Activated naive CD4-positive, alpha-beta T cell treated with anti-CD3 and anti-CD28 coated beads, Interleukin-2, amount 10 ng/mL, durations not matched to agents 7 days and 5 days (primary cell): ENCODE measurements around the gene TRAF1.

Experiments
- CTCF ChIA-PET: fragments of 350-600 bp; sonication (Branson Sonifier 250); formaldehyde crosslinking; loops from one replicate; lab custom pipeline; 2021; ENCODE audit warnings: antibody characterized with exemption; lab: Charles Lee
- DNase-seq: peaks from one replicate; pipeline ENCODE4 v3.0.0-alpha.2; 2020
- H3K27ac Mint-ChIP-seq: one replicate; pipeline ENCODE4 v1.8.0; 2021; ENCODE audit warnings: mild to moderate bottlenecking, moderate library complexity, mixed read lengths
- H3K27me3 Mint-ChIP-seq: one replicate; pipeline ENCODE4 v1.8.0; 2021; ENCODE audit warnings: mild to moderate bottlenecking, mixed read lengths
- H3K36me3 Mint-ChIP-seq: one replicate; pipeline ENCODE4 v1.8.0; 2021; ENCODE audit warnings: mixed read lengths
- H3K4me1 Mint-ChIP-seq: one replicate; pipeline ENCODE4 v1.8.0; 2021; ENCODE audit warnings: mixed read lengths
- H3K4me3 Mint-ChIP-seq: one replicate; pipeline ENCODE4 v1.8.0; 2021; ENCODE audit warnings: mild to moderate bottlenecking, moderate library complexity, mixed read lengths
- H3K9me3 Mint-ChIP-seq: one replicate; pipeline ENCODE4 v1.8.0; 2021; ENCODE audit warnings: mixed read lengths

The TRAF1 gene

GRCh38 chr9:120878188-120879130 lies 48.1 kb downstream of the TRAF1 start:
- Mint-ChIP-seq H3K9me3 (no peaks in the 10 kb centered on the region), H3K4me1 (peaks cover 80% of the 10 kb centered on the region), H3K27ac (peak overlapping the region; percentile 95), H3K36me3 (peaks cover 46% of the 10 kb centered on the region), H3K27me3 (no peaks in the 10 kb centered on the region), H3K4me3 (peak overlapping the region; percentile 82)
- CTCF ChIA-PET: interaction anchor here (0.7 to 4.5 kb wide), 8 partner anchors 12 to 123 kb away, joined by 3 to 31 read pairs (median 3); no protein-coding TSS in a partner anchor
- peak; percentile 66 for DNase-seq

- peak; percentile 77 for DNase-seq
- Mint-ChIP-seq H3K4me1 (peaks cover 82% of the 10 kb centered on the region), H3K4me3 (peak overlapping the region; percentile 82), H3K36me3 (peaks cover 56% of the 10 kb centered on the region), H3K27me3 (no peaks in the 10 kb centered on the region), H3K27ac (peak overlapping the region; percentile 95), H3K9me3 (no peaks in the 10 kb centered on the region)
- CTCF ChIA-PET: interaction anchor here (1.7 to 11.3 kb wide), 3 partner anchors 13 to 60 kb away, joined by 4 to 83 read pairs (median 31); no protein-coding TSS in a partner anchor
Measured at GRCh38 chr9:120877276-120878034, 49.1 kb downstream of the TRAF1 start.

GRCh38 chr9:120876842-120877240 lies 49.8 kb downstream of the TRAF1 start, which contains the start of gene PHF19:
TSS of gene PHF19 (minus strand) at chr9:120877188. CDS start at chr9:120874741, 2,447 bp downstream.
- peak within 1 kb of the TSS; percentile 82 for H3K4me3 Mint-ChIP-seq
- H3K36me3 Mint-ChIP-seq: peaks cover 61% of the 10 kb centered on the region
- H3K27me3 Mint-ChIP-seq: no peaks in the 10 kb centered on the region
- H3K9me3 Mint-ChIP-seq: no peaks in the 10 kb centered on the region
- H3K4me1 Mint-ChIP-seq: peaks cover 84% of the 10 kb centered on the region
- peak within 1 kb of the TSS; percentile 95 for H3K27ac Mint-ChIP-seq
- DNase-seq: peak; percentile 69
- CTCF ChIA-PET: interaction anchor here (1.7 to 11.3 kb wide), 2 partner anchors 20 to 60 kb away, joined by 4 to 83 read pairs; no protein-coding TSS in a partner anchor

GRCh38 chr9:120875954-120876841 lies 50.4 kb downstream of the TRAF1 start:
- H3K36me3 Mint-ChIP-seq: peaks cover 65% of the 10 kb centered on the region
- CTCF ChIA-PET: interaction anchor here (1.5 to 11.3 kb wide), 3 partner anchors 20 to 61 kb away, joined by 4 to 83 read pairs (median 6); no protein-coding TSS in a partner anchor
- H3K27ac Mint-ChIP-seq: peak overlapping the region; percentile 95
- peak overlapping the region; percentile 80 for H3K4me3 Mint-ChIP-seq
- H3K4me1 Mint-ChIP-seq: peaks cover 81% of the 10 kb centered on the region
- H3K27me3 Mint-ChIP-seq: no peaks in the 10 kb centered on the region
- no peaks in the 10 kb centered on the region for H3K9me3 Mint-ChIP-seq
- DNase-seq: peak; percentile 94

GRCh38 chr9:120875643-120875953 lies 51.0 kb downstream of the TRAF1 start:
- peak overlapping the region; percentile 80 for H3K4me3 Mint-ChIP-seq
- peak overlapping the region; percentile 95 for H3K27ac Mint-ChIP-seq
- CTCF ChIA-PET: interaction anchor here (1.5 to 11.3 kb wide), 3 partner anchors 21 to 62 kb away, joined by 3 to 83 read pairs (median 6); no protein-coding TSS in a partner anchor
- H3K4me1 Mint-ChIP-seq: peaks cover 81% of the 10 kb centered on the region
- H3K9me3 Mint-ChIP-seq: no peaks in the 10 kb centered on the region
- no peak for DNase-seq
- peaks cover 66% of the 10 kb centered on the region for H3K36me3 Mint-ChIP-seq
- no peaks in the 10 kb centered on the region for H3K27me3 Mint-ChIP-seq

GRCh38 chr9:120875195-120875565 lies 51.4 kb downstream of the TRAF1 start:
- Mint-ChIP-seq H3K4me1 (peaks cover 81% of the 10 kb centered on the region), H3K9me3 (no peaks in the 10 kb centered on the region), H3K4me3 (peak overlapping the region; percentile 80), H3K36me3 (peaks cover 66% of the 10 kb centered on the region), H3K27ac (peak overlapping the region; percentile 95), H3K27me3 (no peaks in the 10 kb centered on the region)
- DNase-seq: no peak
- CTCF ChIA-PET: interaction anchor here (1.5 to 11.3 kb wide), 3 partner anchors 22 to 62 kb away, joined by 3 to 83 read pairs (median 6); no protein-coding TSS in a partner anchor

GRCh38 chr9:120874226-120875194 lies 52.1 kb downstream of the TRAF1 start:
- peak overlapping the region; percentile 95 for H3K27ac Mint-ChIP-seq
- H3K4me1 Mint-ChIP-seq: peaks cover 81% of the 10 kb centered on the region
- DNase-seq: no peak
- CTCF ChIA-PET: interaction anchor here (1.5 to 11.3 kb wide), 4 partner anchors 23 to 63 kb away, joined by 3 to 83 read pairs (median 6); no protein-coding TSS in a partner anchor
- peak overlapping the region; percentile 80 for H3K4me3 Mint-ChIP-seq
- H3K36me3 Mint-ChIP-seq: peaks cover 64% of the 10 kb centered on the region
- no peaks in the 10 kb centered on the region for H3K9me3 Mint-ChIP-seq
- no peaks in the 10 kb centered on the region for H3K27me3 Mint-ChIP-seq

GRCh38 chr9:120873512-120873911 lies 53.1 kb downstream of the TRAF1 start:
- CTCF ChIA-PET: interaction anchor here (0.9 to 11.3 kb wide), 10 partner anchors 19 to 117 kb away, joined by 3 to 83 read pairs (median 5); no protein-coding TSS in a partner anchor

GRCh38 chr9:120872791-120873502 lies 53.6 kb downstream of the TRAF1 start:
- H3K4me3 Mint-ChIP-seq: no peak overlapping the region
- CTCF ChIA-PET: interaction anchor here (0.9 to 11.3 kb wide), 10 partner anchors 19 to 116 kb away, joined by 3 to 83 read pairs (median 5); no protein-coding TSS in a partner anchor
- no peak for DNase-seq
- no peaks in the 10 kb centered on the region for H3K9me3 Mint-ChIP-seq
- peak overlapping the region; percentile 95 for H3K27ac Mint-ChIP-seq
- H3K27me3 Mint-ChIP-seq: no peaks in the 10 kb centered on the region
- H3K36me3 Mint-ChIP-seq: peaks cover 70% of the 10 kb centered on the region
- H3K4me1 Mint-ChIP-seq: peaks cover 77% of the 10 kb centered on the region

More at GRCh38 chr9:120873512-120873911, 53.1 kb downstream of the TRAF1 start:
- H3K9me3 Mint-ChIP-seq: no peaks in the 10 kb centered on the region
- peak overlapping the region; percentile 95 for H3K27ac Mint-ChIP-seq
- peaks cover 67% of the 10 kb centered on the region for H3K36me3 Mint-ChIP-seq
- H3K27me3 Mint-ChIP-seq: no peaks in the 10 kb centered on the region
- peak overlapping the region; percentile 80 for H3K4me3 Mint-ChIP-seq
- peaks cover 77% of the 10 kb centered on the region for H3K4me1 Mint-ChIP-seq
- DNase-seq: no peak

- CTCF ChIA-PET: interaction anchor here (0.7 to 11.3 kb wide), 13 partner anchors 14 to 190 kb away, joined by 3 to 83 read pairs (median 4); no protein-coding TSS in a partner anchor
- Mint-ChIP-seq H3K4me3 (no peak overlapping the region), H3K27me3 (no peaks in the 10 kb centered on the region), H3K27ac (peak overlapping the region; percentile 95), H3K36me3 (peaks cover 73% of the 10 kb centered on the region), H3K9me3 (no peaks in the 10 kb centered on the region), H3K4me1 (peaks cover 79% of the 10 kb centered on the region)
- no peak for DNase-seq
Measured at GRCh38 chr9:120870206-120870605, 56.4 kb downstream of the TRAF1 start.

- CTCF ChIA-PET: interaction anchor here (0.7 to 11.3 kb wide), 24 partner anchors 9 to 190 kb away, joined by 3 to 83 read pairs (median 4); no protein-coding TSS in a partner anchor
- peak overlapping the region; percentile 95 for H3K27ac Mint-ChIP-seq
Measured at GRCh38 chr9:120869726-120870125, 56.9 kb downstream of the TRAF1 start.

More at GRCh38 chr9:120869726-120870125, 56.9 kb downstream of the TRAF1 start:
- H3K4me3 Mint-ChIP-seq: no peak overlapping the region
- no peaks in the 10 kb centered on the region for H3K9me3 Mint-ChIP-seq
- DNase-seq: no peak
- no peaks in the 10 kb centered on the region for H3K27me3 Mint-ChIP-seq
- peaks cover 74% of the 10 kb centered on the region for H3K4me1 Mint-ChIP-seq
- peaks cover 71% of the 10 kb centered on the region for H3K36me3 Mint-ChIP-seq
